ENCODE data around the gene NEURL3.

Gene NEURL3

DNA sequence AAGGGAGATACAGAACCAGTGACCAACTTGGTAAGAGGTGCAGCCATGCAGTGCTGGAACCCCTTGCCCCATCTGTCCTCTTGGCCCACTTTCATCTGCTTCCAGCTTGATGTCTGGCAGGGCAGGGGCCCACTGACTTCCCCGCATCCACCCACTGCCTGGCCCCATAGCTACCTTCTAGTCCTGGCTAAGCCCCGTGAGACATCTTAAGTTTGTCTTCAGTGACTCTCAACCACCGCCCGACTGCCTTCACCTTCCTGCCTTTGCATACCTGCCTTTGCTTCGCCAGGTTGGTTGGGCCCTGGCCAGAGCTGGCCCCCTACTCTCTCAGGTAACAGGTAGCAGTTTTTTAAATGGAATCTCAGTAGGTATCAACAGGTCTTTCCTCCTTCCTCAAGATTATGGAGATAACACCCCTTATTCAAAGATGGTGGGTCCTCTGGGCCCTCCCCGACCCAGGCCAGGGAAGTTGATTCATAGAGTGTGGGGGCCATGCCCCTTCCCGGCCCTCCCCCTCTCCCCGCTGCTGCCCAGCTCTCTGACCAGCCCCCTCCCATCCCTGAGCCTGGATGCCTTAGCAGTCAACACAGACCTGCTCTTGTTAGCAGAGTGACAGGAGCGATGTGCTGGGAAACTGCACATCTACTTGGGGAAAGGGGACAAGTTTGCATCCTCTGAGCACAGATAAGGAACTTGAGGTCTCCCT lies 34.2 kb upstream of the NEURL3 start:
- FAIRE-seq = no peak

DNA sequence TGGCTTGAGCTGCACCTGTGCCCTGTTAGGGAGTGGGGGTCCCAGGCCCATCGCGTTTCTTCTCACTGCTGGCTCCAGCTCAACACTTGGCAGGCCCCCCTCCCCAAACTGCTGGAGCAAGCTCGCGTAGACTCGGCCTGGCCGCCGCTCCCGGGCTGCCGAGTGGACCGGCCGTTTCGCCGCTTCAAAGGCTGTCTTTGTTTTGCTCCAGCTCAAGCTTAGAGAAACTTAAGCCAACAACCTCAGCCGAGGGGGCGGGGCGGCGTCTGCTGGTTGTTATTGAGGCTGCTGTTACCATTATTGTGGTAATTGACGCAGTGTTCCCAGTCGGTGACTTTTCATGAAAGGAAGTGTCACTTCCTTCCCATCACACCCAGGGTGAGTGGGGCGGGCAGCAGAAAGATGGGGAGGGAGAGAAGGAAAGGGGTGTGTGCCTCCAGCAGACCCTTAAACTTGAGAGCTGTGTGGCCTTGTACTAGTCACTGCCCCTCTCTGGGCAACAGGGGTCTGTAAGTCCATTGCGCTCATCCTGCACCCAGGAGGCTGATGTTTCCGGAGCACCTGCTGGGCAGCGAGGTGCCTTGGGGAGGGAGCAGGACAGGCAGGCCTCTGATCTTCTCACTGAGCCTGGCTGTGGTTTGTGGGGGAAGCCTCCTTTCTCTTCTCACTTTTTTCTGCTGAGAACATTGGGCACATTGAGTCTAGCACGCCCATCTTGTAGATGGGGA lies 33.5 kb upstream of the NEURL3 start:
- no peak for FAIRE-seq

DNA sequence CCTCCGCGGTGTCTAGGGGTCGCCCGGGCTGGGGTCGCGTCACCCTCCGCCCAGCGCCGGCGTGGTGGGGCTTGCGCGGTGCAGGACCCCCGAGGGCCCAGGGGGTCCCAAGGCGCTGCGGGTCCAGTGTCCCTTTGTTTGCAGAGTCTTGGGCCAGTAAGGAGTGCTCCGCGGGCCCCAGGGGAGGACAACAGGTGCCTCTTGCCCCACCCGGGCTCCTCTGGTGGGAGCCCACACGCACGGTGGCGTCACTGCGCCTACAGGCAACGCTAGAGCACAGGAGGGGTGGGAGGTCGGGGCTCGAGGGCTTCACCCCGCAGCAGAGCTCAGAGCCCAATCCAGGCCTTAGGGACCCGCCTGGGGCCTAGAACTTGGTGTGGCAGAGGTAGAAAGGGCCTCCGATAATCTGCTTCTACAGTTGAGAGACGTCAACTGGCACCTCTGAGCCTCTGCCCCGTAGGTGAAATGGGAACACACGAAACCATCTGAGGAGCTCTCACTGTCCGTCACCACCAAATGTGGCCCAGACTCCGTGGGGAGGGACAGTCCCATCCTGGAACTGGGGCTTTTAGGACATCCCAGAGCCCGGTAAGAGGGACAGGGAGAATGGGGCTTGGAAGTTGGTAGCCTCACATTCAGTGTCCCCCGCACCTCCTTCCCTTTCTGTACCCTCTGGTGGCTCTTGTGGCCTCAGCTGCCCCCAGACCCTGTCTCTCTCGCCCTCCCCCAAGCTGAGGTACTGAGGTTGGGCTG lies 32.8 kb upstream of the NEURL3 start:
- no peak for FAIRE-seq

DNA sequence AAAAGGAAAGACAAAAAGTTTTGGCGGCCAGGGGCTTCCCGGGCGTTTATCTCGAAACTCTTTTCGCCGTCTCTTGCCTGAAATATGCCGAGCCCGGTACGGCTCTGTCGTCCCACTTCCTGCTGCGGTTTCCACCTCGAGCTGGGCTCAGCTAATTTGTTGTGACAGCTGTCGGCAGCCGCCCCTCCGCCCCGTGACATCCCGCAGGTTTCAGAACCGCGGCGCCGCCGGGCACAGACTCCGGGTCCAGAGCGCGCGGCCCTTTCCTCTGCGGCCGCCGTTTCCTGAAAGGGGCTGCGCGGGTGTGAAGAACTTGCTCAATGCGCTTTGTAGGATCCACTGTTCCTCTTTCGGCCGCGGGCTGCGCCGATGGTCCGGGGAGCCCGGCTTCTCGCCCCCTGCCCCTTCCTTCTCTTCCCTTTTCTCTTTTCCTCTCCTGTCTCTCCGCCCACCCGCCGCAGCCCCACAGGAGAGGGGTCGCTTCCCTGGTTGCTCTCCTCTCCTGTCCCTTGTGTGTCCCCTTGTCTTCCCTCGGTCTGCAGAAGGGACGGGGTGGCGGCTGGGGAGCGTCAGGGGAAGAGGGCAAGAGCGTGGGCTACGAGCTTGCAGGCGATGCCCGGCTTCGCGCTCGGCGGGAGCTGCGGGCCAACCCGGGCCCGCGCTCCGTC lies 32.0 kb upstream of the NEURL3 start:
- FAIRE-seq = no peak

DNA sequence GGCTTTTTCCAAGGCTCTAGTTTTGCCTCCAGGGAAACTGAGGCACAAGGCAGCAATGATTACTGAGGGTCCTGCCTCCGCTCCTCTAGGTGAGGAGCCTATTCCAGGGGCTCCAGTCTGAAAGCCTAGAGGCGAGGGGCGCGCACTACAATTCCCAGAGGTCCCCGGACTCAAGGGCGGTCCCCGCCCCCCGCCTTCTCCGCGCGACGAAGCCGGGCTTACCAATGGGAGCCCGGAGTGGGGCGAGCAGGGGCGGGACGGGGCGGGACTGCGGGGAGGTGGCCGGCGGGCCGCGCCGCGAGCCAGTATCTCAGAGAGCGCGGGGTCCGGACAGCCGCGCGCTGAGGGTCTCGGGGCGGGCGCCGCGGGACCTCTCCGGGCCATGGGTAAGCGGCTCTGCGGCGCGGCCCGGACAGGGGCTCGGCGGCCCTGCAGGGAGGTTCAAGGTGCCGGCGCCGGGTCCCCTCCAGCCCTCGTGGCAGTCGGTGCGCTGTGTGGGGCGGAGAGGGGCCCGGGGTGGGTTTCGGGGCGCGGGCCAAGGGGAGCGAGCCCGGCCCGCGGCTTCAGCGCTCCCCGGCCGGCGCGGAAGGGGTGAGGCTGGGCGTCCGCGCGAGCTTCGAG lies 31.4 kb upstream of the NEURL3 start, which contains the start of gene ARID5A:
Gene ARID5A, plus strand, starts transcription at position 308 of the 621 bp plus-strand sequence. Its CDS starts 75 bp downstream, at position 383.
- no peak for FAIRE-seq

DNA sequence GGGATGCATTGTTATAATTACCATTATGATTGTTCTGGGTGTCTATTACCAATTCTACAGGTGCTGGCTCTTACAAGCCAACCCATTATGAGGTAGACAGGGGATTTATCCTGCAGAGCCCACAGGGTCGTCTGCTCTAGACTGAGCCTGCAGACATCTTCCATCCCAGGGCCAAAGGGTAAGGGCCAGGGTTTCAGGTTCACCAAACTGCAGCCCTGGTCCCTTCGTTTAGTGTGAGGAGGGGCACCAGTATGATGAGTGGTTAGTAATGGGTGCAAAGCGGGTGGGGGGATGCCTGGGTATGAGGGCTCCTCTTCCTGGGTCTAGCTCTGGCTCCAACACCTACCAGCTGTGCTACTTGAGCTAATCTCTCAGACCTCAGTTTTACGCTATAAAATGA lies 30.2 kb upstream of the NEURL3 start:
- no peak for FAIRE-seq

DNA sequence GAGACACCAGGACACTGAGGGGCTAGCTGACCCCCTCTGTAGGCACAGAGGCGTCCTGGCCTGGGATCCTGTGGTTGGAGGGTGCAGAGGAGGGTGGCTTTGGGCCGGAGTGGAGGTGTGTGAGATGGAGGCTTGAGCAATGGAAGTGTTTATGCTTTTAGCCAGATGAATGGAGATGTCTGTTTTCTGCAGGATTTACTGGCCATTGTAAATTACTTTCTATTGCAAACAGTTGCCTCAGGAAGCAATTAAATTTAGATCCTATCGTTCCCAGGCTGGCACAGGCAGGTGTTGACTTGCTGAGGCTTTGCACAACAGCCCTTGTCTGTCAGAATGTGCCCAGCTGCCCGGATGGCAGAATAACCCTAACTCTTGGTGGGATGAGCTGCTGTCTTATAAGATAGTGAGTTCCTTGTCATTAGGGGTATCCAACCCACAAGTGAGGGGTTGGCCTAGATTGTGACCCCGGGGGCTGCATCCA lies 29.6 kb upstream of the NEURL3 start:
- no peak for FAIRE-seq

DNA sequence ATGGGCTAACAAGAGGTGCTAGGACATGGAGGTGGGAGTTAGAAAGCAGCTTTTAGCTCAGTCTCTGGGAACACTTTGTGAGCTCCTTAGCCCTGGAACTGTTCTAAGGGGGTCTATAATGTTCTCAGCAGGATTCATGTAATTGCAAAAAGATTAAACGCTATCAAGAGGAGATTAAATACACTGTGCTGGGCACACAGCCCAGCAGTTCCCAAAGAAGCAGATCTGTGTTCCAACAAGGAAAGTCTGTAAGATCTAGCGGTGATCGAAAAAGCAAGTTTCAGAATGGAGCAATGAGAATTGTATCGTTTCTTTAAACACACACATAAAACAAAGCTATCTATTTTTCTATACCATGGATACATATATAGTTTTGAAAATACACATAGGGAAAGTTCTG lies 29.0 kb upstream of the NEURL3 start:
- FAIRE-seq = no peak

DNA sequence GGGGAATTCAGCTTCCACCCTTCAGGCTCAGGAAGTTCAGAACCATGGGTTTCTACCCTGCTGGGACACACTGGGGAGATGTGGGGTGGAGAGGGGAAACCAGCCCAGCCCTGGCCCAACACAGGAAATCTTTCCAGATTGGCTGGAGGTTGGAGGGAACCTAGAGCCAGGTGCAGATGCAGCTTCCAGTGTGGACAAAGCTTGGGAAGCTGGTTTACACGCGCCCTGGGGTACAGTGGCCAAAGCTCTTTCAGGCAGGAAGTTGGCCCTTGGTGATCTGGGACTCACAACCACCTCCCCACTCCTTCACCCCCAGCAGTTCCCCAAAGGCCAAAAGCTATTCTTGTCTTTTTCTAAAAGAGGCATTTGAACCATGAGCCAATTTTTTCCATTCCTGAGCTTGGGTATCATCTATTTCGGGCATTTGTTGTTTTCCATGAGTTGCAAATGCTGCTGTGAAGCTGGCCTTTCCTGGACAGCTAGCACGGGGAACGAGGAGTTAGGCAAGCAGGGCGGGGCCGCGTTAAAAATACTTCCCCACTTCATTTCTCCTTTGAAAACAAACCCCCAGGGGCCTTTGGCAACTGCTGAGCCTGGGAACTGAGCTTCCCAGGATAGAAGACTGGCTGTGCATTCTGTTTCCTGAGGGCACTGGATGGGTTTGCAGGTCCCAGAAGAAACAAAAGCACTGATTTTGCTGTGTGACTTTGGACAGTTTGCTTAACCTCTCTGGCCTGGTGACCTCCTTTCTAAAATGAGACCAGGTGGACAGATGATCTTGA lies 28.3 kb upstream of the NEURL3 start:
- no peak for FAIRE-seq

DNA sequence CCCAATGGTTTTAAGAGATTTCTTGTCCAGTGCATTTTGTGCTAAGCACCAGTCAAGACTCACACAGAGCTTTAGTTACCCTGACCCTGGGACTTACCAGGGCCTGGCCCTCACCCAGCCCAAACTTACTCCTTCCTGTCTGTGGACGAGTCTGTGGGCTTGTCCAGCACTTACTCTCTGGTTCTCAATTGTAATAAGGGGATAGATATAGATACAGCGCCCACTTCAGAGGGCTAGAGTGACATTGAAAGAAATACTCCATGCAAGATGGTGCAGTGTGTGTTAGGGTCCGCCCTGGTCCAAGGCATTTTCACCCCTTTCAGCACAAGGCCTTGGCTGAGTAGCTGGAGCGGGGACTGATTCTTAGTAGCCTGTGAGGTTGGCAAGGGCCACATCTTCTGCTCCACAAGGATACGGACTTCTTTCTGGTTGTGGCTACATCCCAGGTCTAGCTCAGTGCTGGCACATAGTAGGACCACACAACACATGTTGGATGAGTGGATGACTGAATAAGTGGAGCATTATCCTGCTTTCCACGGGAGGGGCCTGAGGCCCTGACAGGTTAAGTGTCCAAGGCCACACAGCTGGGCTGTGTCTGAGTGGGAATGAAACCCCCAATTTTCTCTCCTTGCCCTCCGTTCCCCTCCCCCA lies 27.6 kb upstream of the NEURL3 start:
- no peak for FAIRE-seq

DNA sequence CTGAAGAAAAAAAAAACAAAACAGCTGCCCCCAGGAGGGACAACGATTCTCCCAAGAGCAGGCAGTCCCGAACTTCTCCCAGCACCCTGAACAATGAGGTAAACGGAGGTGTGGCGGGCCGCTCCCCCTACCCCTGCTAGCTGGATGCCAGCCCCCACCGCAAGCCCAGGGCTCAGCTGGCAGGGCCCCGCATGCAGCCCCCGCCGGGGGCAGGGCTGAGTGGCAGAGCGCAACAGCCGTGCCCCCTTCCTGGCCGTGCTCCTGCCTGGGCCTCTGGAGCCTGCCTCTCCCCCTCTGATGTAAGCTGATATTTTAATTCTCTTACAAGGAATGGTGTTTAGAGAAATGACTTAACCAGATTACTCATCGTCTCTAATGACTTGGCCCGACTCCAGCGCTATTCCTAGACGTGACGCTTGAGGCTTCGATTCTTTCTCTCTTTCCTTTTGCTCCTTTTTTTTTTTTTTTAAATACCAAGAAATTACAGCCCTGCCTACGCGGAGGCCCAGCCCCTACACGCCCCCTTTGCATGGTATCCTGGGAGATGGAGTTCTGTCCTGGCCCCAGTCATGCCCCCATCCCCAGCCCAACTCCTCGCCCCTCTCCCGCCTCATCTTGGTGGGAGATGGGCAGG lies 26.8 kb upstream of the NEURL3 start:
- FAIRE-seq = no peak

DNA sequence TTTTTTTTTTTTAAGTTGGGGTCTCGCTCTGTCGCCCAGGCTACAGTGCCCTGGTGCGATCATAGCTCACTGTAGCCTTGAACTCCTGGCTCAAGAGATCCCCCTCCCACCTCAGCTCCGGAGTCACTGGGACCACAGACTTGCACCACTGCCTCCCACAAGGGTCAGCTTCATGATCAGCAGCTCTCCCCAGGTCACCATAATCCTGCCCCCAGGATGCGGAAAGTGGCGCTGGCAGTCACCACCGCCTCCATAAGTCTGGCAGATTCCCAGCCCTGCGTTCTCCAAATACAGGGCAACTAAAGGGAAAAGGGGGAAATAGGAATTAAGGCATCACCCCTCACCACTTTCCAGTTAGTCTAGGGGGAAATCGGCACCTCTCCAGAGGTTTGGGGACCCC lies 26.2 kb upstream of the NEURL3 start:
- FAIRE-seq = no peak

DNA sequence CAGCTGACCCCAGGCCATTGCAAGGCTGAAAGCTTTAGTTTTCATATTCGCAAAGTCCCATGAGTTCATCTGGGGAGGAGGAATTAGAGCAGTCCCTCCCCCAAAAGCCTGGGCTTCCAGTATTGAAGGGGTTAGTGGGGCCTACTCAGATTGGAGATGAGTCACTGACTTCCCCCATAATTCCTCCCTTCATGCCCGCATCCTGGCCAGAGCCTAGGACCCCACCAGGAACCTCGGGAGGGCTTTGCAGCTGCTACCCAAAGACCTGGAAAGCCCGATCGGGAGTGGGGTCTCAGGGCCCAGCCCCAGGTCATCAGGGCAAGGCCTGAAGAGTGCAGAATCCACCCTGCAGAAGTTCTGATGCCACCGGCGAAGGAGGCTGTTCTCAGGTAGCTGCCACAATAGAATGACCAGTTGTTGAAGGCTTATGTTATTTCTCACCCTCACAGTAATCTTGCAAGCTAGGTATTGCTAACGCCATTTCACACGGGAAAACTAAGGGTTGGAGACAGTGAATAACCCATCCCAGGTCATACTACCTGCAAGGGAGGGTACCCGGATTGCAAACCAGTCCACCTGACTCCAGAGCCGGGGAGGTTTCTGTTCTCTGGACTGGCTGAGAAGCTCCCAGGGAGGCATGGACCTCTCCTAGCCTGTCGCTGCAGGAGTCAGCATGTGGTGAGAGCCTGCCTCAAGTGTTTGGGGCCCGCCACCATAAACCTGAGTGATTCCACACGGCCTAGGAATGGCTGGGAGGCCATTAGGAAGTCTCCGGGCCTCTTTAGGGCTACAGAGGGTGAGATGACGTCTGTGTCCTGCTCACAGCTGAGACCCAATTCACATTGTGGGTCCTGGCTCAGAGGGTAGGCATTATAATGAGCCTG lies 25.6 kb upstream of the NEURL3 start:
- no peak for FAIRE-seq

DNA sequence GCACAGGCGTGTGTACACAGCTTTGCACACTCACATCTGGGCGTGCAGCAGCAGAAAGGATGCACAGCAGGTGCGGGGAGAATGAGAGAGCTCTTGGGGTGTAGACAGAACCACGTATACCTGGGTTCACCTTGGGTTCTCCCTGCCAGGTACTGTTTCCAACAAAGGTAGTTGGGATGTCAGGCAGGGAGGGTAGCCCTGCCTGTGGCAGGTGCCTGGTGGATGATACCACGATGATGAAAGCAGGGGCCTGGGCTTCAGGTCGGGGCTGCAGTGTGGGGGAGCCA lies 24.9 kb upstream of the NEURL3 start:
- FAIRE-seq = no peak

DNA sequence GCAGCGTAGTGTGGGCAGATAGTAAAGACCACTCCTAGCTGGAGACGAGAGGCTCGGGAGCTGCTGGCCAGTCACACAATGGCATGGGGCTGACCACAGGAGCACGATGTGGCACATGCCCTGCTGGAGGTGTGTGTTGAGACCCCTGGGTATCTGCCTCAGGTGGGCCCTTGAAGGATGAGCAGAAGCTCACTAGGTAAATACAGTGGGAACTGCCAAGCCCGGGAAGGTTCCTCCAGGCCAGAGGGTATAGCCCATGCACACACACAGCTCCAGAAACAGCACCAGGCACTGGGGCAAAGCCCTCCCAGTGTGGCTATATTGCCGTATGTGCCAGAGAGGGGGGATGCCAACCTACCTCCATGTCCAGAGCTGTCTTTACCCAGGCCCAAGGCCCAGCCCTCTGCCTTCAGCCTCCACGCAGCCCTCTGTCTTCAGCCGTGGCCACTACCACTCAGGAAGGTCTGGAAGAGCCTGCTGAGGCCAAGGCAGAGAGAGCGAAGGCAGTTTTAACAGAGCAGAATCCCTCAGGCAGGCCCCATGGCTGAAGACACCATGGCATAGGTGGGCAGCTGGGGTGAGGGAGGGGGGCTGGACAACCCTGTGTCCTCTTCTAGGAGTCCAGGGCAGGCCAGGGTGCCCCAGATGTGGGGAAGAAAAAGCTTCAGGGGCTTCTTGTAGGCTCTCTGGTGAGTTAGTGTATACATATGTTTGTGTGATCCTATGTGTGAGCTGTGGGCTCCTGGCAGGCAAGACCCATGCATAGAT lies 24.4 kb upstream of the NEURL3 start:
- no peak for FAIRE-seq

DNA sequence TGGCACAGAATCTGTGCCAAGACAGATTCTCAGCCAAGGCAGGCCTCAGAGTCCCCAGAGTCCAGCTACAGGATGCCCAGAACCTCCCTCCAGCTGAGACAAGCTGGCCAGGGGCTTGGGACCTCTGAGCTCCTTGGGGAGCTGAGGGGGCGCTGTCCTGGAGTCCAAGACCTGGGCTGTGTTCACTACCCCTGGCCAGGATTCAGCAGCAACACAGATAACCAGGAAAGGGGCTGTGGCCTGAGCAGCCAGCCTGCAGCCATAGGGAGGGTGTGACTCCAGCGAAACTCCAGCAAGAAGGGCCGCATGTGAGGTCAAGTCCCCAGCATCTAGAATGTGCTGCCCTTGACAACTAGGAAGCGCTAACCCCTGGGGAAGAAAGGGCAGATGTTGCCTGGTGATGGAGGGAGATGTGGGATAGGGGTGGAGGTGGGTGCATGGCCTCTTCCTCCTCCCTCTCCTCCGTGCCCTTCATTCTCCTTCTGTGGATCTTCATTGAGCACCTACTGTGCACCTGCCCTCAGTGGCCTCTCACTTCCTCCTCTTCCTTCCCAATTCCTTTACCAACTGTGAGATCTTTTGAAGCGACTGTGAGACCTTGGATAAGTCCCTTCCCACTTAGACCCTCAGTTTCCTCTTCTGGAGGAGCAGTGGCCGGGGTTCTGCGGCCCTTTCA lies 23.7 kb upstream of the NEURL3 start:
- FAIRE-seq = no peak

DNA sequence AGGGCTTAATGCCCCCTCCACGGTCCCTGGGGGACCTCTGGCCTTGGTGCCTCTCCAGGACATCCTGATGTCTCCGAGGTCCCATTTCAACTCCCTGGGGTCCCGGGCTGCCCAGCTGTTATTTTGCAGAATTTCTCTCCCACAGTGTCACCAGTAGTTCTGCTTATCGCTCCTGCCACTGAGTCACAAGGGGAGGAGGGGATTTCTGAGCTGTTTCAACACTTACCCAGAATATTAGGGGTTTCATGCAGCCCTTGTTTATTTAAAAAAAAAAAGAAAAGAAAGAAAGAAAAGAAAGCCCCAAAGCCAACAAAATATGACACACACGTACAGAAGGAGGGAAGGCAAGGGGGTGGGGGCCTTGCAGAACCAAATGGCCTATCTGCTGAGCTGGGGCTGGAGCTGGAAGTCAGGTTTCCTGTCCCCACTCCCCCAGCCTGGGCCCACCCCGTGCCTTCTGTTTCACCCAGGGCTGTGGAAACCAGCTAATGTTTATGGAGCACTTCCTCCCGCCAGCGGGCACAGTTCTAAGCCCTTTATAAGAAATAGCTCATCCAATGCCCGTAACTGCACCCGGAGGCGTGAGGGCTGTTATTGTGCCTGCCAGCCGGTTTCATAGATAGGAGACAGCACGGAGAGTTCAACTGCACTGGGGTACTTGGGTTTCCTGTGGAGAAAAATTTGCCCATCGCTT lies 23.0 kb upstream of the NEURL3 start:
- FAIRE-seq = no peak

Measured in colon (tissue), 2 donors.